GM18498 (cell line): ENCODE data around the gene ELK4.

ENCODE experiments used
- ATAC-seq: cut with Tn5 transposase; IDR thresholded peaks from one replicate; pipeline ENCODE4 v1.9.1; 2021; ENCODE audit warnings: mild to moderate bottlenecking, moderate library complexity; ENCODE audit not compliant: unreplicated experiment

Gene ELK4, protein sequence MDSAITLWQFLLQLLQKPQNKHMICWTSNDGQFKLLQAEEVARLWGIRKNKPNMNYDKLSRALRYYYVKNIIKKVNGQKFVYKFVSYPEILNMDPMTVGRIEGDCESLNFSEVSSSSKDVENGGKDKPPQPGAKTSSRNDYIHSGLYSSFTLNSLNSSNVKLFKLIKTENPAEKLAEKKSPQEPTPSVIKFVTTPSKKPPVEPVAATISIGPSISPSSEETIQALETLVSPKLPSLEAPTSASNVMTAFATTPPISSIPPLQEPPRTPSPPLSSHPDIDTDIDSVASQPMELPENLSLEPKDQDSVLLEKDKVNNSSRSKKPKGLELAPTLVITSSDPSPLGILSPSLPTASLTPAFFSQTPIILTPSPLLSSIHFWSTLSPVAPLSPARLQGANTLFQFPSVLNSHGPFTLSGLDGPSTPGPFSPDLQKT

DNA sequence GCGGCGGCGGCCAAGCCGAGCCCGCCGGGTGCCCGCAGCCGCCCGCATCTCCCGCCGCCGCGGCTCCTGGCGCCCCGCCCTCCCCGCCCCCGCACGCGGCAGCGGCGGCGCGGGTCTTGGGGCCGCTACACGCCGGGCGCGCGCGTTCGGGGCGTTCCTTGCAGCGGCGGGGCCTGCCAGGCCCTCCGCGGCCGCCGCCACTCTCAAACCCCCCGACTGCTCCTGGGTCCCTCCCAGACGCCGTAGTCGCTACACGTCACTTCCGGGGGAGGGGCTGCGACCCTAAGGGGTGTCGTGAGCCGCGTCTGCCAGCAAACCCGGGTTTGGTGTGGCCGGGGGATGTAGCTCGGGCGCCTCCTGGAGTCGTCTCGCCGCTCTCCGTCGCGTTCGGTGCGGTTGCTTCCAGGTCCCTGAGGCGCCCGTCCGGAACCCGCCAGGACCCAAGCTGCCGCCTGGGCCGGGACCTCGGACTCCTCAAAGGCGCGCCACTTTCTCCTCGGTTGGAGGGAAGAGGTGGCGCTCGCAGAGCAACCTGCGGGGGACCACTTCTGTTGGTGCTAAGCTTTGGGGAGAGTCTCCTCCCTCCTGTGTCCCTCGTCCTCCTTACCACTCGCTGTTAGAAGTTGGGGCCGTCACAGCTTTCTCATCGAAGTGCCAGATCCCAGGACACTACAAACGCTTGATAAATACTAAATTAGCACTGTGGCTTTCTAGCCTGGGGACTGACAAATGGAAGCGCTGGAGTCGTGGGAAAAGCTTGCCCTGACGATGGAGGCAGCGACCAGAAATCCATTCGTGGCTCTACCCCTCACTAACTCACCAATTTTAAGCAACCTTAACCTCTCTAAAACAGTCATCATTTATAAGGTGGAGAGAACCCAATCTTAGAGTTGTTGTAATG is at the start of gene ELK4:
Gene ELK4, minus strand, starts transcription at position 244 of the 901 bp plus-strand sequence. CDS start 8,129 bp downstream, outside the sequence.
- ATAC-seq, result peak; percentile 79

DNA sequence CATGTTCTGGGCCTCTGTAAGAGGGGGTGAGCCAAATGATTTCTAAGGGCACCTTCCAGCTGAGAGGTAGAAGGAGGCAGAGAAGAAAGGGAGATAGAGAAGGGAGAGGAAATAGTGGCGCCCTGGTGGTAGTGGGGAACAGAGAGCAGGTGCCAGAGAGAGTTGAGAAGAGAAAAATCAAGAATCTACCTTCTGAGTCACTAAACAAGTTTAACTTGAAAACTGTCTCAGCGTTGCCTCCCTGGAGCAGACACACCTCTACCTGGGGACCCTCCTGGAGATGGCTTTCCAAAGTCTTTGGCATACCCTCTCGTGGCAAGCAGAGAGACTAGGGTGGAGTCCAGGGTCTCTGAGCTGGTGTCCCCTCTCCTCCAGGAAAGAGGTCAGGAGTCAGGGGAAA is 49.6 kb upstream of the ELK4 start:
- no peak for ATAC-seq

DNA sequence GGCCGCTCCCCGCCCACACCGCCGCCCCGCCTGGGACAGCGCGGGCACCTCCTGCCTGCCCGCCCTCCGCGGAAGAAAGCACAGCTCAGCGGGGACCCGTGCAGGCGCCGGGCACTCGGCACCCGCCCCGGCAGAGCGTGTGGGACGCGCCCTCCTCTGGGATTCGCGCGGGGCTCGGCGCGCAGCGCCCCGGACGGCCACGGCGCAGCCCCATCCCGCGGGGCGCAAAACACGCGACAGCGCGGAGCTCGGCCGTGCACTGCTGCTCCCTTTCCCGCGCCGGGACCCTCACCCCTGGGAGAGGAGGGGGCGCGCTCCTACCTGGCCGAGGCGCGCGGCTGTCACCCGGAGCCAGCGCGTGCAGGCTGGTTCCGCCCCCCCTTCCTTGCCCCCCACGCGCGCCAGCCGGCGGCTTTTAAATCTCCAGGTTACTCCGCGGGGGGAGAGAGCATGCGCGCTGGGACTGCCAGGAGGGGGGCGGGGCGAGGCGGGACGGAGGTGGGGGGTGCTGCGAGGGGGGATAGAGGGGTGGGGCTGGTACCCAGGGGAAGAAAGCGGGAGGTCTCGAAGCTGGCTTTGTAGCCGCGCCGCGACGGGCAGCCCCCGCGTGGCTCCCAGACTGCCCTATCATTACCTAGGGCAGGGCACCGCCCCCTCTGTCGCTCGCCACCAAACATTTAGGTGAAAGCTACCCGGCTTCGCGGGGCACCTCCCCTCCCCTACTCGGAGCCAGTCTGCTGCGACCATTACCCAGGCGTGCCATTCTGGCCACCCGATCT is 48.5 kb upstream of the ELK4 start, which contains the start of gene SLC45A3:
Gene SLC45A3, minus strand, starts transcription at position 437 of the 779 bp plus-strand sequence. CDS start 15,853 bp downstream, outside the sequence.
- no peak for ATAC-seq

DNA sequence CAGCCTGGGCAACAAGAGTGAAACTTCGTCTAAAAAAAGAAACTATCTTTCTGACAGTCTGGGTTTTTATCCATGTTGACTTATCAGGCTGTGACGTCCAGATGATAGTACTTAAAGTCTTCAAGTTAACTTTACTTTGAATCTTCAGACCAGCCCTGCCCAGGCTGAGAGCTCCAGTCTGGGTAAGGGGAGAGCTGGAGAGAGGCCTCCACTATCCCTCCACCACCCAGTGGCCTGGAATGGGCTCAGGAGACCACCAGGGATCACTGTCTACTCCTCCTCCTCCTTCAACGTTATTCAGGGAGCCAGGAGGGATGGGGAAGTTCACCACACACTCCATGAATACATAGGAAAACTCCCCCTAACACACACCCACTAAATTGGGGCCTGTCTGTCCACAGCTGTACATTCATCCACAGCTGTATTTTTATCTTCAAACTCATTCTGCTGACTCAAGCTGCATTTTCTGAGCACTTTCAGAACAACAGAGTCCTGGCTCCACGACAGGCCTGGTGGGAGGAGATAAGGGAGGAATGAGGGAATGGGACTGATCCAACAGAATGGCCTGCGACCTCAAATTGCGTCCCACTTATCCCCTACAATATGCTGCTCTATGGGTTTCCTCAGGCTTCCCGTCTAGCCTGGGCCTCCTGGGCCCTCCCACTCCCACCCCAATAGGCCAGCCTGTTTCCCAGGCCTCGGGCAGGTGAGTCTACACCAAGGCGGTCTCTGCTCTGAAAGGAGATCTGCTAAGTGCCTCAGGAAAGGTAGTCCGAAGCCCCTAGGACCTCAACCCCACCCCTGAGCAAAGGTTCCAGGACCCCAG is 46.7 kb upstream of the ELK4 start:
- ATAC-seq, result no peak

DNA sequence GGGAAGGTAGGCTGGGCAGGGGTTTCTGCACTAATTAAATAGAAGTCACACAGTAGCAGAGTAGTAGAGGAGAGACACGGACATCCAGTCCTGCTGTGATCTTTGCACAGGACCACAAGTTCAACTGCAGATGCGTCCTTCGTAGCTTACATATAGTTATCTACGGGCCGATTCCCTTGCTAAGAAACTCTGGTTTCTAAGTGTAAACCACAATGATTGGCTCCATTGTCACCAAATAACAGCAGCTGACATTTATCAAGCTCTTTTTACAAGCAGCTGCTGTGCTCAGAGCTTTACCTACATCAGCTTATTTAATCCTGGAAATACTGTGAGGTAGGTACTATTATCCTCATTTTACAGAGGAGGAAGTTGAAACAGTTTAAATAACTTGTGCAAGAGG is 45.4 kb upstream of the ELK4 start:
- no peak for ATAC-seq

DNA sequence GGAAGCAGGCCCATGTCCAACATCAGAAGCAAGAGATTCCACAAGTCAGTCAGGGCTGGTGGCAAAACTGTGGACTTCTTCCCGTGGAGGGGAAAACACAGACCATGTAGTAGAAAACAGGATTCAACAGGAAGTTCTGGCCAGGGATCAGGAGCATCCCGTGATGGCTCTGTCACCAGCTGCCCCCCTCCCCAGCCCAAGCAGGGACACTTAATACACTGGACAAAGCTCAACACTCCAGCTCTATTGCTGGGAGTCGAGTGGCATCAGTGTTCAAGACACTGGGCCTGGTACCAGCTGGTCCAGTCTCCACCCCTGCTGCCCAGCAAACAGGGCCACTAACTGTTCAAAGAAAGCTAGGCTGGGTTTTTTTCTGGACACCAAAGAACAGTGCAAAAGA is 44.8 kb upstream of the ELK4 start:
- no peak for ATAC-seq

DNA sequence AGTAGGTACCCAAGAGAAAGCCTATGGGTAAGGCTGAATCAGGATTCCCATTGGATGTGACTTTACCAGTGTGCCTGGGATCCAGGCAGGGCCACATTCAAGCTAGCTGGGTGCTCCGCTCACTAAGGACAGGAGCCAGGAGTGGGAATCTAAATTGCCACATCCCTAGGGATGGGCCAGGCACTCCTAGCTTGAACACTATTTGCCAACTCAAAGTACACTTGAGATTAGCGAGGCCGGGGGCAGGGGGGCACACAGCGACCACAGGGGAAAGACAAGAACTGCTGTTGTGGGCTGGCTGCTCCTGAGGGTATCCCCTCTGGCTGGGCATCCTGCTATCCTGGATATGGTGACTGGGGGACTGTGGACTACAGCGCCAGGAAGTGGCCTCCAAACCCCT is 44.2 kb upstream of the ELK4 start:
- ATAC-seq, result no peak

DNA sequence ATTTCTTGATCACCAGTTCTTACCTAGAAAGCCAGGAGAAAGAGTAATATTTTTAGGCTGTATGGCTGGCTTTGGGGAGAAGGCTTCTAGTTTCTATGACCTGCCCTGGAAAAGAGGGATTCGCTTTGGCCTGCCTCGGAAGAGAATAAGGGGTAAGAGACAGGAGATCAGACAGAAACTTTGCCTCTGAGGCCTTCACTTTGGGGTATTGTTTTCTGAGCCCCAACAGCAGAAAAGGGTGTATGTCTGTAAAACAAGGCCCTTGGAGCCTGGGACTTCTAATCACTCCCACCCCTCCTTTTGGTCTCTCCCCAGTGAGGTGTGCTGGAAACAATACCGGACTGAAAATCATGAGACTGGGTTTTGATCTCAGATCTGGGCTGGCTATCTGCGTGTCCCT is 43.4 kb upstream of the ELK4 start:
- ATAC-seq, result no peak

DNA sequence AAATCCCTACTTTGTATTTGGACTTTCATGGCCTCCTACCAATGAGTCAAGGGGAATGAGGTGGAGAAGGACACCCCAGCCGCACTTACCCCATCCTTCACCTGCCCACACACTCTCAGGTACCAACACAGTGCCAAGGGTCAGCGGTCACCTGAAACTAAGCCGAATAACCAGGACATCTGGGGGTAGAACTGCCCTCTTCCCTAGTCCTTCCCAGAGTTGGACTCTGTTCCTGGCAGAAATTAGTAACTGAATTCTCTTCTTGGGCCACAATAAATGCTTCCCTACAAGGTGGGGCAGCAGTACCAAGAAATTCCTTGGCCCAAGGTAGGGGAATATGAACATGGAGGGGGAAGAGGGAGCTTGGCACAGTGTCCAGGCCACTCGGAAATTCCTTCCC is 41.2 kb upstream of the ELK4 start:
- ATAC-seq, result no peak

DNA sequence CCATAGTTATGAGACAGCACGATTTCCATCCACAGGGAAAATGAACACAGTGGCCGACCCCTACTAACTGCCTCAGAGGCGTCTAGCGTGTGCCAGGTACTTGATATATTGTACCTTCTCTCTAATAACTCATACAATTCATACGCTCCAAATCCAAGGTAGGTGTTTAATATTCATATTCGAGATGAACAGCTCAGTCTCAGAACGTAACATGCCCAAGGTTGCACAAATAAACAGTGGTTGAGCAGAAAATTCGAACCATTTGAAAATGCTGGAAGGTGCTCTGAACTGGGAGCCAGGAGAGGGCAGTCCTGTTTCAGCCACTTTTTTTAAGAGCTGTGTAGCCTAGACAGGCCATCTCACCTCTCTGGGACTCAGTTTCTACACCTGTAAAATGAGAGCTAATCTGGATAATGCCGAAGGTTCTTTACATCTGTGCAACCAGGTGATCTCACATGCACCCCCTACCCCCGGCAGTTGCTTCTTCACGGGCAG is 40.6 kb upstream of the ELK4 start:
- no peak for ATAC-seq

DNA sequence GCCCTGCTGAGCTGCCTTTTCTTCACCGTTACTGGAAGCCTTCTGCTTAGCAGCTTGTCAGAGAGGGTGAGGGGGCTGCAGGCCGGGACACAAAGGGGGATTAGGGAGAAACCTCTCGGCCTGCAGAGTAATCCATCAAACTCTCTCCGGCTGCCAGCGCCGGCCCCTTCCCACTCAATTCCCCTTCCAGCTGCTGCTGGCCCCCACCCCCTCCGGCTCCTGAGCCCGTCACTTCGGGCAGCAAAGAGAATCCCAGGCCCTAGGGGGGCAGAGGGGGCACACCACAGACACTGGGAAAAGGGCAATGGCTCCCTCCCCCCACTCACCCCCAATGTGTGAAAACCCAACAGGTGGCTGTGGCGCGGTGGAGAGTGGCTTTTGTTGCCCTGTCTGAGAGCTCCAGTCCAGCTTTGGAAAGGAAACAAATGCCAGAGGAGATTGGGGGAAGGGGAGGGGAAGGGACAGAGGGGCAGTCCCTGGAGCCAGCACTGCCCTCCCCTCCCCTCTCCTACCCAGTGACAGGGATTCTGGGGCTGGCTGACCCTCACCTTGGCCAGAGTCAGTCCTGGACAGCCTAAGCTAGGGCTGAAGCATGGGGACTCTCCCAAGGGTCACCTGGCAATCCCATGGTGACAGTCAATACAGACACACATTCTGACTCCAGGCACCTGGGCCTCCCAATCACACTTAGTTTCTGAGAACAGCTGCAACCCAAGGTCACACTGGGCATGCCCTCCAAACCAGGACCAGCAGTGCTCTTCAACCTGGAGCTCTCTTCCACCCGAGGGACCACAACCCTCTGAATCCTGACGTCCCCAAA is 39.0 kb upstream of the ELK4 start:
- ATAC-seq, result no peak

DNA sequence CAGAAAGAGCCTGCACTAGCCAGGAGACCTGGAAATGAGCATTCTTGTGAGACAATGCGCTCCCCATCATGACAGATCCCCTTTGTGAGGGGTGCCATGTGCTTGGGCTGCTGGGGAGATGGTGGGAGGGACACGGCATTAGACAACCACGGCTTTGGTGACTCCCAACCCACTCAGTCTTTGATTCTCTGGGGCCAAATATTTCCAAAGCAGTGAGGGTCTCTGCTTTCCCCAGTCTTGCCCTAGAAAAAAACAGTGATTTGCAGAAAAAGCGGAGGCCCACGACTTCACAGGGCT is 38.3 kb upstream of the ELK4 start:
- no peak for ATAC-seq

DNA sequence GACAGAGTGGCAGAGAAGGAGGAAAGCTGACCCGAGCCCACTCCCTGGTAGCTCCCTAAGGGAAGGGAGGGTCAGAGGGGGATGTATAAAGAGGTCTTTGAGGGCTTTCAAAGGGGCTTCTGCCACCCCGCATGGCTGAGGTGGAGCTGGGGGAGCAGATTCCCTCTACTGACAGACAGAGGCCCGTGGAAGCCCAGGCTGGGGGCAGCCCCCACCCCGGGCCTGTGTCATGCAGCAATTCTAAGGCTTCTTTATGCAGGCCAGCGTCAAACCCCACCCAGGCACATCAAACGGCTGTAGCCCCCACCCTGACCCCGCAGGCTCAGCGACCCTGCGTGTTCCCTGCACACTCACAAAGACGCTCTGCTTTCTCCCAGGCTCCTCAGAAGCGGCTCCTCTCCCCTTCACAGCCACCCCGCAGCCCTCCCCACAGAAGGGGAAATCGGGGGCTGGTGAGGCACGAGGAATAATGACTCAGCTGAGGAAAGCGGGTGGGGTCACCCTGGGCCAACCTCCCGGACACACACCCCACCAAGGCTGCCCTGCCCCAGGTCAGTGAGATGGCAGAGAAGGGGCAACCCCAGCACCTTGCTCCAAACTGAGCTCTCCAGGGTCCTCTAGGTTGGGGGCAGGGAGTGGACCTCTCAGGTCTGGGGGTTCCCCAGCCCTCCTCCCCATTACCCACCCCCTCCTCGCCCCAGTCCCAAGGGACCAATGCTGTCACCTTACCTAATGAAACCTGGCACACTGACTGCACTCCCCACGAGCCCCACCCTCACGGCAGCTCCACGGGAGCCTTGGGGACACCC is 37.7 kb upstream of the ELK4 start:
- ATAC-seq, result no peak

DNA sequence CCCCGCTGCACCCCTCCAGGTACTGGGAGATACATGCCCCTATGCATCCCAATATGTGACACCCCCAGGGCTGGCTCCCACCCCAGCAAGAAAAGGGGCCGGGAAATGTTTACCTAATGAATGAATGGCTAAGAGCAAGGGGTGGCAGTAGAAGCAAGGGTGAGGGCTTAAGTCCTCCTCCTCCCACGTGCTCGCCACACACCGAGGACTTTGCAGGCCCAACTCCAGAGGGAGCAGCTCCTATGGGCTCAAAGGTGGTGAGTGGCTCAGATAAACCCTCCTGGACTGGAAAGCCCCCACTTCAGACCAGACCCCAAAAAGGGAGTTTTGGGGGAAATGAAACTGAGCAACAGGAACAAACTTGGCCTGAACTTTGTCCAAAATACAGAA is 37.1 kb upstream of the ELK4 start:
- ATAC-seq, result no peak

DNA sequence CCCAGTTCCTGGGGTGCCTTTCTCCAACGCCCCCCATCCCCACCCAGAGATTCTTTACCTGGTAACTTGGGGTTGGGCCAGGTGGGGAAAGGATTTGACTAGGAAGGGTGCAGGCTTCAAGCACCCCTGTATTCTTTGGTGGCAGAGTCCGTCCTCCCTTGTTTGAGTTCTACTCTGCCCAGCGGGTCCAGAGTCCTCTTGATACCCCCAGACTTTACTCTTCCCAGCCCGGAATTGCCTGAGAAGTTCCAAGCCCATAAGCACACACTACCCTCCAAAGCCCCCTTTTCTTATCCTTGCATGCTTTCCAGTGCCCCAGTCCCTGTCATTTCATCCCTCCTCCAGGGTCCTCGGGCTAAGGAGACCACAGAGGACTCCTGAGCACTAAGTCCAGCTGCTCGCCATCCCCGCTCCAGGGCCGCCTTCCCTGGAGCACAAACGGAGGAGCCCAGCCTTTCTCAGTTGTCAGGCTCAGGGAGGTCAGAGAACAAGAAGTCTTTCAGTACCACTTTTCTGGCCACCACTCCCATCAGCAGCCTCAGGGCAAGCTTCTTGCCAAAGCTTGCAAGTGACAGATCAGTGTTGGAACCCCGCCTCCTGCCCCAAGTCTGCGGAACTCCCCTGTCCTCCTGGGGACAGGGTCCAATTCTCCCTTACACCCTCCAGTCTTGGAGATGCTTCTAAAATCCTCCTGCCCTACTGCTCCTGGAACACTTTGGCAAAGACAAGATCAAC is 36.3 kb upstream of the ELK4 start:
- no peak for ATAC-seq

DNA sequence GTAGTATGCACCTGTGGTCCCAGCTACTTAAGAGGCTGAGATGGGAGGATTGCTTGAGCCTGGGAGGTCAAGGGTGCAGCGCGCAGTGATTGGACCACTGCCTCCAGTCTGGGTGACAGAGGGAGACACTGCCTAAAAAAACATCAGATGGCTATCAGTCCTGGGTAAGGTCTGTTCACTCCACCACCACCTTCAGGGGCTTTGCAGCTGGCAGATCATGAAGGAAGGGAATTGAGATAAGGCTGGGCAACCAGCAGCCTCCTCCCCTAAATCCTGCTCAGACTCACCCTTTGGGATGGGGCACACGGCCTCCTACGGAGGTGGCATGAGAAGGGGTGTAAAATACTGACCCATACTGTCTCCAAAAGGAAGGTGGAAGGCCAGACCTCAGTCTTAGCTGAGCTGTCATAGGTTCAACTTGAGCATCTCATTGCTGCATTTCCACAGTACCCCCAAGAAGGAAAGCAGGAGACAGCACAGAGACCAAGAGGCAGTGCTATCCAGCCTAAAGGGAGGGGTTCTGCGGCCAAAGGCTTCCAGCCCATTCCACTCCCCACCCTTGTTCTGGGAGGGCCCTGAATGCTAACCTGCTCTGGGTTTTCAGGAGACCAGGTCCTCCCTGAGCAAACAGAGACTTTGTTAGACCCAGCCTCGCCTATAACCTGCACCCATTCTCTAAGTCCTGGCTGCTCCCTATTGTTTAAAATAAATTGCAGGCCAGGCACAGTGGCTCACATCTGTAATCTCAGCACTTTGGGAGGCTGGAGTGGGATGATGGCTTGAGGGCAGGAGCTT is 34.8 kb upstream of the ELK4 start:
- no peak for ATAC-seq
